ENCODE measurements around the gene C7.

DNA sequence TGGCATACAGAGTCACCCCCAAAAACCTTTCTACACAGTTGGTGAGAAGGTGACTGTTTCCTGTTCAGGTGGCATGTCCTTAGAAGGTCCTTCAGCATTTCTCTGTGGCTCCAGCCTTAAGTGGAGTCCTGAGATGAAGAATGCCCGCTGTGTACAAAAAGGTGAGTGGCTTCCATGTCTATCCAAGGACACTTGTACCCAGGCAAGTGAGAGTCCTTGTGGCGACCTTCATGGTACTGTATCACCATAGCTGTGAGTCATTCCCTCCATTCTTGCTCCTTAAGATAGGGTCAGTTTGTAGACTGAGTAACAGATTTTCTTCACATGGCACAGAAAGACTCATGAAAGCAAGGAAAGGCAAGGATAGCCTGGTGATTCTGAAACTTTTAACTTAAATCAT lies 63.1 kb downstream of the C7 start:
- TF ChIP-seq, protein P1, sequence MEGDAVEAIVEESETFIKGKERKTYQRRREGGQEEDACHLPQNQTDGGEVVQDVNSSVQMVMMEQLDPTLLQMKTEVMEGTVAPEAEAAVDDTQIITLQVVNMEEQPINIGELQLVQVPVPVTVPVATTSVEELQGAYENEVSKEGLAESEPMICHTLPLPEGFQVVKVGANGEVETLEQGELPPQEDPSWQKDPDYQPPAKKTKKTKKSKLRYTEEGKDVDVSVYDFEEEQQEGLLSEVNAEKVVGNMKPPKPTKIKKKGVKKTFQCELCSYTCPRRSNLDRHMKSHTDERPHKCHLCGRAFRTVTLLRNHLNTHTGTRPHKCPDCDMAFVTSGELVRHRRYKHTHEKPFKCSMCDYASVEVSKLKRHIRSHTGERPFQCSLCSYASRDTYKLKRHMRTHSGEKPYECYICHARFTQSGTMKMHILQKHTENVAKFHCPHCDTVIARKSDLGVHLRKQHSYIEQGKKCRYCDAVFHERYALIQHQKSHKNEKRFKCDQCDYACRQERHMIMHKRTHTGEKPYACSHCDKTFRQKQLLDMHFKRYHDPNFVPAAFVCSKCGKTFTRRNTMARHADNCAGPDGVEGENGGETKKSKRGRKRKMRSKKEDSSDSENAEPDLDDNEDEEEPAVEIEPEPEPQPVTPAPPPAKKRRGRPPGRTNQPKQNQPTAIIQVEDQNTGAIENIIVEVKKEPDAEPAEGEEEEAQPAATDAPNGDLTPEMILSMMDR (IDR thresholded peaks at IDR 0.05), result no peak
- TF ChIP-seq POLR2A (IDR thresholded peaks at IDR 0.05), result no peak
